Tibial nerve (tissue), 3 donors: ENCODE data around the gene ECHS1.

Experiments used
- CTCF ChIP-seq, 5 experiments: fragments of 200-600 bp in 3 of 5; fragments of 450-650 bp in 2 of 5; sonication (generic) in 3 of 5; IDR thresholded peaks; one replicate each; pipeline ENCODE4 v1.5.1; 2016 to 2019; ENCODE audit warnings: antibody characterized with exemption in 5 of 5, mild to moderate bottlenecking in 3 of 5, moderate library complexity in 2 of 5
- POLR2A ChIP-seq, 2 donors: fragments of 450-650 bp; IDR thresholded peaks; one replicate each; pipeline ENCODE4 v1.6.1; 2017; ENCODE audit warnings: antibody characterized with exemption in 2 of 2, mild to moderate bottlenecking in 2 of 2, moderate library complexity in 2 of 2

DNA sequence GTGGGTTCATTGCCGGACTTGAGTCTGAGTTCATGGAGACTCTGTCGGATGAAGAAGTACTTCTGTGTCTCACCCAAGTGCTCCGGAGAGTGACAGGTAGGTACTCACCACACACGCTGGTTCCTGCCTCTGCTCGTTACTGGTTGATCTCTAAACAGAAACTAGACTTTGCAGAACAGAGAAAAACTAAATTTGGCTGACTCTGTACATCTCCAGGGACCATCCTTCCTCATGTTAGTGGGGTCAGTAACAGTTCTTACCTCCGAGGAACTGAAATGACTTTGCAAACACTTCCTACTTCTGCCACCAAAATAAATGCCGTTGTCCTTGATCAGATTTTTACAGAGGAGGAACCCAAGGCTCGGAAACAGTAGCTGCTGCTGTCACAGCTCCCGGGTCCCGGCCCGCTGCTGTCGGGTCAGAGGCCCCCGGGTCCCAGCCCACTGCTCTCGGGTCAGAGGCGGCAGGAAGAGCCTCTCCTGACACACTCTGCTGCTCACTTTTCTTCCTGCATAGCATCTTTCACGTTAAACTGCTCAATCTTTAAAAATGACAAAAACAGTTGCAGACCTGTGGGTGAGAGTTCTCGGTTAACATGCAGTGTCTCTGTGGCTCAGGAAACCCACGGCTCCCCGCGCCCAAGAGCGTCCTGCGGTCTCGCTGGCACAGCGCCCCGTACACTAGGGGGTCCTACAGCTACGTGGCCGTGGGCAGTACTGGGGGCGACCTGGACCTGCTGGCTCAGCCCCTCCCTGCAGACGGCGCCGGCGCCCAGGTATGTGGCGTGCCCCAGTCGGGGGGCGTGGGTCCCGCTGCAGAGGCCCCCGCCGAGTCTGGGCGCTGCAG, 16.0 kb upstream of the ECHS1 start:
- TF ChIP-seq POLR2A (IDR thresholded peaks at IDR 0.05) = no peak
- TF ChIP-seq CTCF (IDR thresholded peaks at IDR 0.05) = no peak
